ENCODE results near the gene AHCTF1. TPM values are rescaled to one million over a fixed set of nuclear protein-coding genes. Genes with fewer than 3 reads are reported as not detected.
A peak's percentile ranks its signal among the peaks of the same experiment; 100 is the strongest.
"Not testable (repeated sequence)": the region's sequence is repeated elsewhere in the genome, so short reads cannot be mapped to it uniquely, and the experiment has no call there.

Gene AHCTF1
- total RNA-seq, 2 donors from 2014 or later, result 63.0 to 77.9 TPM

DNA sequence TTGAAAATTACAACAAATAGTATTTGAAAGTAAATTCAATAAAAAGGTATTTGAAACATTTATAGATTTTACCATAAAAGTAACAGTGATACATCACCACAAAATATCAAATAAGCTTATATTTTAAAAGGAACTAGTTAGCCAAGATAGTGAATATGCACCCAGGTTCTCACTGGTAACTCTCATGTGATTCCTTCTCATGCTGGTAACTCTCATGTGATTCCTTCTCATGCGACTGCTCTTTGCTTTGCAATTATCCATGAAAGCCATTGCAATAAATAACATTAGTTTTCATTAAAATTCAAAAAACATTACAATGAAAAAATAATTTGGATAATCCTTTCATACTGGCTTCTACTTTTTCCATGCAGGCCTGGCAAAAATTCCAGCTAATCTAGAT lies 75.4 kb downstream of the AHCTF1 start:
- Mint-ChIP-seq H3K36me3 (ENCODE audit: low read depth) (peaks cover 2% of the 10 kb centered on the region), H3K27me3 (no peaks in the 10 kb centered on the region), H3K4me3 (no peak overlapping the region), H3K27ac (no peak overlapping the region), H3K4me1 (no peaks in the 10 kb centered on the region)
- DNase-seq (no peak), ATAC-seq (no peak)
- no peaks in the 10 kb centered on the region for H3K9me3 ChIP-seq (ENCODE audit: control insufficient read depth, low read length, poor library complexity, severe bottlenecking)

DNA sequence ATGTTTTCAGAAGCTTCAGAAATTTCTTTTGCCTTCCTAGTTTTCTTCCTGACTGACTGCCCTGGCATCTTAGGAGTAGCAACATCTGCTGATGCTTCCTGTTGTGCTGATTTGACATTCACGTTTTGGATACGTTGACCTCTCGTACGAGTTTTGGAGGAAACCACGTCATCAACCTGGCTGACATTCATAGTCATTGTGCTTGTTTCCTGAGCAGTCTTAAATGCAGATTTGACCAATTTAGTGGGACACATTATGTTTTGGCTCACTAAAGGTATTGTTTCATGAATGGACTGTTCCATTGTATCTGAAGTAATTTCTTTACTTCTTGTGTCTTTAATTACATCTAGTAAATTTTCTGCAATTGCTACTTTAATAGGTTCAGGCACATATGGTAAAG lies 81.1 kb downstream of the AHCTF1 start:
- H3K9me3 ChIP-seq (ENCODE audit: control insufficient read depth, low read length, poor library complexity, severe bottlenecking); DNase-seq; H3K4me1 Mint-ChIP-seq; H3K27ac Mint-ChIP-seq; H3K36me3 Mint-ChIP-seq (ENCODE audit: low read depth); H3K27me3 Mint-ChIP-seq; ATAC-seq; H3K4me3 Mint-ChIP-seq: not testable (repeated sequence)

DNA sequence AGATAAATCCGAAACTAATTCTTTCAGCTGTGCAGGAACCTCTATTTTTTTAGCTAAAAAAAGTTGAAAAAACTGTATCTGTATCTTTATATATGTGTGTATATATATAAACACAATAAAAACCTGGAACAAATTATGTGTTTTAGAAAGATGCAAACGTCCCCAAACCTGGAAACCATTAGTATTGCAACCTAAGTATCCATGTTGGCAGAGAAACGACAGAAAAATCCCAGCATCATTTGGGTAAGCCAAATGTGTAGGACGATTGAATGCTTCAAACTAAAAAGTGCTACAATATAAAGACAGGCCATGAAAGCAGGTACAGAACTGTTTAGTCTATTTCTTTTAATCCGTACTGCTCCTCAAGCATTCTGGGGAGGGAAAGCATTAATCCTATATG lies 87.9 kb downstream of the AHCTF1 start:
- DNase-seq (no peak), ATAC-seq (no peak)
- Mint-ChIP-seq H3K27ac (no peak overlapping the region), H3K27me3 (no peaks in the 10 kb centered on the region), H3K4me1 (no peaks in the 10 kb centered on the region), H3K4me3 (no peak overlapping the region), H3K36me3 (ENCODE audit: low read depth) (peaks cover 4% of the 10 kb centered on the region)
- H3K9me3 ChIP-seq (ENCODE audit: control insufficient read depth, low read length, poor library complexity, severe bottlenecking), result no peaks in the 10 kb centered on the region

DNA sequence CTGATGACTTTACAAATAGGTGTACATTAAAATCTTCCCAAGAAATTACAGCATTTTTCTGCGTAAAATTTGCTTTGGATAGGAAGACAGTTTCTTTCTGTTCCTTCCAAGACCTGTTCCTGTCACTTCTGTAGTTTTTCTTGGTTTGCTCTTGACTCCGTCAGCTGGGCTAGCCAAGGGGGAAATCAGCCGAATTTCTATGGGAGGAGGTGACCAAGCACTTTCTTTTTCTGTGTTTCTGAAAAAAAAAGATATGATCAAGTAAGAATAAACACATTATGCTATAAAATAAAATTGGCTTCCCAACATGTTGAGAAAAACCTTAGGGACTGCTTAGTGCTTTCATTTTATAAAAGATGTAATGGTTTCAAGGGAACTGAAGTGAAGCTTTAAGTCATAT lies 91.0 kb downstream of the AHCTF1 start:
- not testable (repeated sequence) for H3K36me3 Mint-ChIP-seq (ENCODE audit: low read depth); H3K27ac Mint-ChIP-seq; ATAC-seq; H3K4me3 Mint-ChIP-seq; H3K4me1 Mint-ChIP-seq; H3K27me3 Mint-ChIP-seq; H3K9me3 ChIP-seq (ENCODE audit: control insufficient read depth, low read length, poor library complexity, severe bottlenecking); DNase-seq

DNA sequence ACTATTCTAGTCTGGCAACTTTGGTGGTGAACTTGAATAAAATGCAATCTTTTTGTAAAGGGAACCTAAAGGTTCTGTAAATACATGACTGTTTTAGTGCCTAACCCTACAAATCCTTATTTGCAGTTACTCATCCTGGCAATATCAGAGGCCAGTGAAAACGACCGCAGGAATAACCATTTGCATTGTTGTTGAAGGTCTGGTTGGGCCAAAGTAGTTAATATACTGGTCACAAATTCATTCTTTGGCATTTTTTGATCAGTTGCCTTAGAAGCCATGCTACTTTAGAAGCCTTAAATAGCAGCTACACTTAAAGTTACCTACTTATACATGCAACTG lies 93.7 kb downstream of the AHCTF1 start:
- H3K27ac Mint-ChIP-seq, result no peak overlapping the region
- H3K4me3 Mint-ChIP-seq, result no peak overlapping the region
- peaks cover 3% of the 10 kb centered on the region for H3K36me3 Mint-ChIP-seq (ENCODE audit: low read depth)
- DNase-seq, result no peak
- ATAC-seq, result no peak
- H3K9me3 ChIP-seq (ENCODE audit: control insufficient read depth, low read length, poor library complexity, severe bottlenecking), result no peaks in the 10 kb centered on the region
- no peaks in the 10 kb centered on the region for H3K27me3 Mint-ChIP-seq
- peaks cover 3% of the 10 kb centered on the region for H3K4me1 Mint-ChIP-seq

DNA sequence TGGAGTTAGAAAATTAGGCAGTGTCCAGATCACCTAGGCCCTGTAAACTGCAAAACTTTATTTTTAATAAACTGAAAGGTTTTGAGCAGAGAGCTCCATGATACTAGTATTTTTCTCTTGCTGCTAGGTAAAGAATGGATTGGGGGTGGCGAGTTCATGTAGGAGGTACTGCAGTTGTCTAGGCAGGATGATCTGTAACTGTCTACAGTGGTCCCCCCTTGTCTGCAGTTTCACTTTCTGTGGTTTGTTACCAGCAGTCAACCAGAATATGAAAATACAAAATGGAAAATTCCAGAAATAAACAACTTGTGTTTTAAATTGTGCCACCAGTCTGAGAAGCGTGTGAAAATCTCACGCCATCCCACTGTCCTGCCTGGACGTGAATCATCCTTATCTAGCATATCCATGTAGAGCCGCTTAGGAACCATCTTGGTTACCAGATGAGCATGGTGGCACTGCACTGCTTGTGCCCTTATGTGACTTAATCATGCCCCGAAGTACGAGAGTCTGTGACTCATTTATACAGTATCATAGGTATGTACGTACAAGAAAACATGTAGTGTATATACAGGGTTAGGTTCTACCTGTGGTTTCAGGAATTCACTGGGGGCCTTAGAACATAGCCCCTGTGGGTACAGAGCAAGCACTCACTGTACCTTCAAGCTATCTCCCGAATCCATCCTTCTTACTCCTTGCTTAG lies 94.2 kb downstream of the AHCTF1 start:
- Mint-ChIP-seq H3K36me3 (ENCODE audit: low read depth) (no peaks in the 10 kb centered on the region), H3K4me1 (peaks cover 3% of the 10 kb centered on the region), H3K27ac (no peak overlapping the region), H3K4me3 (no peak overlapping the region), H3K27me3 (no peaks in the 10 kb centered on the region)
- DNase-seq, result no peak
- ATAC-seq, result peak; percentile 12
- H3K9me3 ChIP-seq (ENCODE audit: control insufficient read depth, low read length, poor library complexity, severe bottlenecking), result no peaks in the 10 kb centered on the region

DNA sequence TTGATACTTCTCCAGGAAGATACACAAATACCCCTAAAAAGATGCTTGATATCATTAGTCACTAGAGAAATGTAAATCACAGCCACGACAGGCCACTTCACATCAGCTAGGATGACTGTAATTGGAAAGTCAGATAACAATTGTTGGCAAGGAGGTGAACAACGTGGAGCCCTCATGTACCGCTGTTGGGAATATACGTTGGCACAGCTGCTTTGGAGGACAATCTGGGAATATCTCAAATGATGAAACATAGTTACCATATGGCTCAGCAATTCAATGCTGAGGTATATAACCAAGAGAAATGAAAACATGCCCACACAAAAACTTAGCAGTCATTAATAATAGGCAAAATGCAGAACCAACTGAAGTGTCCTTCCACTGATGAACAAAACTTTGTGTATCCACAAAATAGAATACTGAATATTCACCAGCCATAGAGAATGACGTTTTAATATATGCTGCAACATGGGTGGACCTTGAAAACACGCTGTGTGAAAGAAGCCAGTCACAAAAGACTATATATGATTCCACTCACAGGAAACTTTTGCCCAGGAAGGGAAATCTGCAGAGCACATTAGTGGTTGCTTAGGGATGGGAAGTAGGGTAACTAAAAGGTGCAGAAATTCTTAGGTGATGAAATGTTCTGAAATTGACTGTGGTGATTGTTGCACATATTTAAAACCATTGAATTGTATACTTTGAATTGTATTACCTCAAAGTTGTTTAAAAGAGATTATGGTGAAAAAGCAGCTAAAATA lies 95.4 kb downstream of the AHCTF1 start:
- H3K36me3 Mint-ChIP-seq (ENCODE audit: low read depth), result no peaks in the 10 kb centered on the region
- no peak overlapping the region for H3K27ac Mint-ChIP-seq
- ATAC-seq, result no peak
- H3K4me3 Mint-ChIP-seq, result no peak overlapping the region
- DNase-seq, result no peak
- H3K4me1 Mint-ChIP-seq, result peaks cover 3% of the 10 kb centered on the region
- no peaks in the 10 kb centered on the region for H3K27me3 Mint-ChIP-seq
- no peaks in the 10 kb centered on the region for H3K9me3 ChIP-seq (ENCODE audit: control insufficient read depth, low read length, poor library complexity, severe bottlenecking)

DNA sequence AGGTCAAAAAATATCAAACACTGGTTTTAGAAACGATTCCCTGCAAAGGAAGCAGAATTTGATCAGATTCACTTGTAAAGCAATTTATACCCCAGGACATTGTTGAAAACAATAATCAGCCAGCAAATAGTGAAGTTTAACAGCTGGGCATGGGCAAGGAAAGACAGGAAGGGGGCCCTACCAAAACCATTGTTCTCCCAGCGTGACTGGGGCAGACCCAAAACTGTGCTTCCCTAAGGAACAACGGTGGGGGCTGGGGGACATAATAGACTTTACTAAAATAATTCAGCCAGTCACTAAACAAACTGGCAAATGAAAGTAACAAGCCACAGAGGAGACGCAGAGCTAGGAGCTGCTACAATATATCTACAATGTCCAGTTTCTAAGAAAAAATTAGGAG lies 100.2 kb downstream of the AHCTF1 start:
- Mint-ChIP-seq H3K36me3 (ENCODE audit: low read depth) (no peaks in the 10 kb centered on the region), H3K4me3 (no peak overlapping the region), H3K27me3 (no peaks in the 10 kb centered on the region), H3K27ac (no peak overlapping the region), H3K4me1 (peaks cover 1% of the 10 kb centered on the region)
- DNase-seq (no peak), ATAC-seq (no peak)
- H3K9me3 ChIP-seq (ENCODE audit: control insufficient read depth, low read length, poor library complexity, severe bottlenecking), result no peaks in the 10 kb centered on the region

DNA sequence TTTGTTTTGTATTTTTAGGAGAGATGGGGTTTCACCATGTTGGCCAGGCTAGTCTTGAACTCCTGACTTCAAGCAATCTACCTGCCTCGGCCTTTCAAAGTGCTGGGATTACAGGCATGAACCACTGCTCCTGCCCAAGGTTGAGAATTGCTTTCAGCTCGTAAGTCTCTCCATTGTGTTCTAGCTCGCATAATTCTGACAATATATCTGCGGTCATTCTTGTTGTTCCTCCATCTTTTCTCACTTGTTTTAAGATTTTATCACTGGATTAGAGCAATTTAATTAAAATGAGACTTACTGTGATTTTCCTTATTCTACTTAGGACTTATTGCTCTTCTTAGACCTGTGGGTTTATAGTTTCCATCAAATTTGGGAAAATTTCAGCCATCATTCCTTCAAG lies 102.9 kb downstream of the AHCTF1 start:
- H3K27ac Mint-ChIP-seq, result no peak overlapping the region
- no peak for DNase-seq

DNA sequence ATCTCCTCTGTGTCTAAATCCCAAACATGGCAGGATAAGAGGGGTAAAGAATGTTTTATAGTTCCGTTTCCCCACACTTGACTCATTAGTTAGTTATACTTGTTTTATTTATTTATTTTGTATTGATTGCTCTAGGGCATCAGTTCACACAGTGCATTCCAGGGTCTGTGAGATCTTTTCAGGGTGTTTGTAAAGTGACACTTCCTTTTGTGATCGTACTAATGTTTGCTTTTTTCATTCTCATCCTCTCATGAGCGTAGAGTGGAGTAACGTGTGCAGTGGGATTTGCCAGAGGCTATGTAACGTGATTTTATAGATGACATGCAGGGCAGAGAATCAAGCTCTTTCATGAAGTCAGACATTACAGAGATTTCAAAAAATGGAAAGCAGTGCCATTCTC lies 104.4 kb downstream of the AHCTF1 start:
- H3K27me3 Mint-ChIP-seq, result no peaks in the 10 kb centered on the region
- H3K36me3 Mint-ChIP-seq (ENCODE audit: low read depth), result no peaks in the 10 kb centered on the region
- H3K4me1 Mint-ChIP-seq, result no peaks in the 10 kb centered on the region
- no peak overlapping the region for H3K27ac Mint-ChIP-seq
- DNase-seq (no peak), ATAC-seq (no peak)
- H3K4me3 Mint-ChIP-seq, result no peak overlapping the region
- H3K9me3 ChIP-seq (ENCODE audit: control insufficient read depth, low read length, poor library complexity, severe bottlenecking), result no peaks in the 10 kb centered on the region

More for the DNA sequence above, 102.9 kb downstream of the AHCTF1 start:
- no peak for ATAC-seq
- no peaks in the 10 kb centered on the region for H3K9me3 ChIP-seq (ENCODE audit: control insufficient read depth, low read length, poor library complexity, severe bottlenecking)
- Mint-ChIP-seq H3K4me1 (no peaks in the 10 kb centered on the region), H3K36me3 (ENCODE audit: low read depth) (no peaks in the 10 kb centered on the region), H3K4me3 (no peak overlapping the region), H3K27me3 (no peaks in the 10 kb centered on the region)

DNA sequence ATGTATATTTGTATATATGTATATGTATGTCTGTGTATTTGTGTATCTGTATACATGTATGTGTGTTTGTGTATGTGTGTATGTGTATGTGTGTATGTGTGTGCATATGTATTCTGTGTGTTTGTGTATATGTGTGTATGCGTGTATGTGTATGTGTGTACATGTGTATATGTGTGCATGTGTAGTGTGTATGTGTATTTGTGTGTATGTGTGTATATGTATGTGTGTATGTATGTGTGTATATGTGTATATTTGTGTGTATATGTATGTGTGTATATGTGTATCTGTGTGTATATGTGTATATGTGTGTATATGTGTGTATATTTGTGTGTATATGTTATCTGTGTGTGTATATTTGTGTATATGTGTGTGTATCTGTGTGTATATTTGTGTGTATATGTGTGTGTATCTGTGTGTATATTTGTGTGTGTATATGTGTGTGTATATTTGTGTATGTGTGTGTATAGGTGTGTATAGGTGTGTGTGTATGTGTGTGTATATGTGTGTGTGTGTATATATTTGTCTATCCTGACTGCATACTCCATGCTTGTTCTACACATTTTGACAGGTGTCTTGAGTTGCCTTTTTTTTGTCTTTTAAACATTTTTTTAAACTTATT lies 106.1 kb downstream of the AHCTF1 start:
- H3K4me1 Mint-ChIP-seq, result no peaks in the 10 kb centered on the region
- H3K27me3 Mint-ChIP-seq, result no peaks in the 10 kb centered on the region
- H3K36me3 Mint-ChIP-seq (ENCODE audit: low read depth), result no peaks in the 10 kb centered on the region
- no peak overlapping the region for H3K4me3 Mint-ChIP-seq
- ATAC-seq, result no peak
- DNase-seq, result no peak
- no peaks in the 10 kb centered on the region for H3K9me3 ChIP-seq (ENCODE audit: control insufficient read depth, low read length, poor library complexity, severe bottlenecking)
- no peak overlapping the region for H3K27ac Mint-ChIP-seq

DNA sequence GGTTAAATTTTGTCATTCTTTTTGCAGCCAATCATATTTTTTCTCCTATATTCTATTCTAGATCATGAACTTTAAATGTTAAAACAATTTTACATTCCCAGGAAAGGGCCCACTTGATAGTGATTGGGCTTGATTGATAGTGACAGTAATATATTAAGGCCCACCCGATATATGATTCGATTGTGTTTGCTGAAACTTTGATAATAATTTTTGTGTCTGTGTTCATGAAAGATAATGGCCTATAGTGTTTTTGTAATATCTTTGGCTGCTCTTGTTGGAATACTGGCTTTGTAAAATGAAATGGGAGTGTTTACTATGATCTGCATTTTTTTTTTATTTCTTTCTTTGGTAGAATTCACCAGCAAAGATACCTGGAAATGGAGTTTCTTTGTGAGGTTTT lies 107.2 kb downstream of the AHCTF1 start:
- Mint-ChIP-seq H3K4me3 (no peak overlapping the region), H3K36me3 (ENCODE audit: low read depth) (no peaks in the 10 kb centered on the region), H3K27ac (no peak overlapping the region), H3K27me3 (no peaks in the 10 kb centered on the region), H3K4me1 (no peaks in the 10 kb centered on the region)
- ATAC-seq (no peak), DNase-seq (no peak)
- no peaks in the 10 kb centered on the region for H3K9me3 ChIP-seq (ENCODE audit: control insufficient read depth, low read length, poor library complexity, severe bottlenecking)

DNA sequence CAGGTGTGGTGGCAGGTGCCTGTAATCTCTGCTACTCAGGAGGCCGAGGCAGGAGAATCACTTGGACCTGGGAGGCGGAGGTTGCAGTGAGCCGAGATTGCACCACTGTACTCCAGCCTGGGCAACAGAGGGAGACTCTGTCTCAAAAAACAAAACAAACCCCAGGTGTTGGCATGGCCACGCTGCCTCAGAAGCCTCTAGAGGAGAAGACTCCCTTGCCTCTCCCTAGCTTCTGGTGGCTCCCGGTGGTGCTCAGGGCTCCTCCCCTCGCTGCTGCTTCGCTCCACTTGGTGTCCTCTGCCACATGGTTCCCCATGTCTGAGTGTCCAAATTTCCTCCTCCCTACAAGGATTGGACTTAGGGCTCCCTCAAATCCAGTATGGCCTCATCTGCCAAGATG lies 109.6 kb downstream of the AHCTF1 start:
- not testable (repeated sequence) for H3K27ac Mint-ChIP-seq; H3K4me1 Mint-ChIP-seq; DNase-seq; H3K36me3 Mint-ChIP-seq (ENCODE audit: low read depth); H3K9me3 ChIP-seq (ENCODE audit: control insufficient read depth, low read length, poor library complexity, severe bottlenecking); ATAC-seq; H3K27me3 Mint-ChIP-seq; H3K4me3 Mint-ChIP-seq

DNA sequence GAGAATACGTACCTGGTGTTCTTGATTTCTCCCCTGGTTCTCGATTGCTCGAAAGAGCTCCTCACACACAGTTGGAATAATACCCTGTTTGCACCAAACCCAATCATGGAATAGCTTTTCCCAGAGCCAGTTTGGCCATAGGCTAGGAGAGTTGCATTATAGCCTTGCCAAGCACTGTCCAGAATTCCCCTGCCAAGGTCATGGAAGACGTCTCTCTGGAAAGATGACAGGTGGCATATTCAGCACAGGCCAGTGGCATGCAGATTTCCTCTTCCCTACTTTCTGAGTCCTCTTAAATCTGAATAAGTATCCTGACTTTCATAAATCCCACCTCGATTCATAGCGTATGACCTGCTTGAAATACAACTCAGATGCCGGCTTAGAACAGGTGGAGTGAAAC lies 111.1 kb downstream of the AHCTF1 start:
- Mint-ChIP-seq H3K27ac (no peak overlapping the region), H3K36me3 (ENCODE audit: low read depth) (no peaks in the 10 kb centered on the region), H3K27me3 (no peaks in the 10 kb centered on the region), H3K4me1 (peaks cover 2% of the 10 kb centered on the region), H3K4me3 (no peak overlapping the region)
- ATAC-seq, result no peak
- DNase-seq, result no peak
- H3K9me3 ChIP-seq (ENCODE audit: control insufficient read depth, low read length, poor library complexity, severe bottlenecking), result no peaks in the 10 kb centered on the region

Measured in T-helper 17 cell (primary cell).